GM21390 (cell line): ENCODE data around the gene VAPA.

Experiments used
- ATAC-seq: cut with Tn5 transposase; IDR thresholded peaks from one replicate; pipeline ENCODE4 v1.9.1; 2021; ENCODE audit not compliant: unreplicated experiment

The VAPA gene

DNA sequence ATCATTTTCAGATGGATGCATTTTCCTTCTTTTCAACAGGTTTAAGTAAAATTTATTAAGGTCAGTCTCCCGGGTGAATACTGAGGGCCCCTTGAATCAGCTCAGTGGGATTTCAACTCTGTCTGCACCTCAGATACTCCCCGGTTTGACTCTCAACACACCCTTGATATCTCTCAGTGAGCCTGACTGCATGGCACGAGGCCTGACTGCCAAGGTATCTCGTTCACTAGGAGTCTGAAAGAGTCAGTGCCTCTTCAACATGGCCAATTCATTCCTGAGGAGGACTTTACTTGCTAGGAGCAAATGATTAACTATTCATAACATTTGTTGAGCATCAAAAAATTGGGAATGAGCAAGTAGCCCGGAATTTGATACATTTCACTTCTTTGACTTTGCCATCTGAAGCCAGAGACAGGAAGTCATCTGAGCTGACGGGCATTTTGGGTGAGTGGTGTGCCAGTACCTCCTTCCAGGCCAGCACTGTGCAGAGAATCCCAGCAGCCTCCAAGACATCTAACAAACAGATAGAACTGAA is 81.0 kb downstream of the VAPA start:
- ATAC-seq, result no peak

DNA sequence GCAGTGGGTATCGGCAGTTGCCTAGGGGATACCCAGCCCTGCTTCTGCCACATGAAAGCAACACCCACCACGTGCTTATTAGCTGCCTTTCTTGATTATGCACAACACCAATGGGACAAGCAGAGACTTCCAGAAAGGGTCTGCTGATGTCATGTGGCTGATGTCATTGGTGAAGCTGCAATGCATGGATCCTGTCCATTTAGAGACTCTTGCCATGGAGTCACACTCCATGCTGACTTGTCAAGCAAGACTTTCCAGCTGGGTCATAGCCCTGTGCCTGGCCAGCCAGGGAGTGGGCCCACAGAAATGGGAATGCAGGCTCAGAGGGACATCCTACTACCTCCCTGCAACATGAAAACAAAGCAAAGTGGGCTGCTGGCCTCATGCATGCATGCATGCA is 81.8 kb downstream of the VAPA start:
- ATAC-seq, result no peak

DNA sequence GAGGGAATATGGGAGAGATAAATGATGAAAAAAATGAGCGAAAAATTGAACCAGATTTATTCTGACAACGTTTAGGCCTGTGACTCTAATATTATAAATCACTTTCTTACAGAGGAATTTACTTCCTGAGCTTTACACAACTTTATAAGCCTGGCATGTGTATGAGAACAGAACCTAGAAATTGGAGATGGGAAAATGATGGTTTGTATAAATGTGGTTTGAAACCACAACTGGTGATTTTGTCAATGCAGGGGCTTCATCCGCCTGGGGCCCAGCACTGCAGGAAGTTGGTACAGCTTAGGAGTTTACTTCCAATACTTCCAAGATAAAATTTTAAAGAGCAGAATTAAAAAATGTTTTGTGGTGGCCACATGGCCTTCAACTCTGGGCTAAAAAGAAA is 82.3 kb downstream of the VAPA start:
- no peak for ATAC-seq

DNA sequence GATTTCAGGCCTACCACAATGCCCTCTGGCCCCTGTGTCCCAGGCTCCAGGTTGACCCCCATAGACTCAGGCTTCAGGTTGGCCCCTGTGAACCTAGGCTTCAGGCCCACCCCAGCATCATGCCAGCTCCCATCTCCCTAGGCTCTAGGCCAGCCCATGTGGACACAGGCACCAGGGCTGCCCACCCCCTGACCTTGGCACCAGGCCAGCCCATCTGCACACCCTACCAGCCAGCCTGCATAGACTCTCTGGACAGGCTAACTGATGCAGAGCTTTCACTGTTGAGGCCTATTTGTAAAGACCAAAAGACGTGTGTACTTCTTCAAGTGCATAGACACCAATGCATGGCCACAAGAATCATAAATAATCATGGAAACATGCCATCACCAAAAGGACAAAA is 83.9 kb downstream of the VAPA start:
- no peak for ATAC-seq

DNA sequence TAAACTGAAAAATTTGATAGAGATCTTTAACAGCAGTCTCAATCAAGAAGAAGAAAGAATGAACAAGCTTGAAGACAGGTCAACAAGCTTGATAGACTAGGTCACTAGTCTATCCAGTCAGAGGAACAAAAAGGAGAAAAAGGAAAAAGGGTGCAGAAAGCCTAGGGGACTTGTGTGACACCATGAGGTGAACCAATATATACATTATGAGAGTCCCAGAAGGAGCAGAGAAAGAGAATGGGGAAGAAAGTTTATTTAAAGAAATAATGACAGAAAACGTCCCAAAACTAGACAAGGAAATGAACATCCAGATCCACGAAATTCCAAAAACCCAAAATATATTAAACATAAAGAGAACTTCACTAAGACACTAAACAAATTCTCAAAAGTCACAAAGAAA is 84.5 kb downstream of the VAPA start:
- ATAC-seq, result no peak

DNA sequence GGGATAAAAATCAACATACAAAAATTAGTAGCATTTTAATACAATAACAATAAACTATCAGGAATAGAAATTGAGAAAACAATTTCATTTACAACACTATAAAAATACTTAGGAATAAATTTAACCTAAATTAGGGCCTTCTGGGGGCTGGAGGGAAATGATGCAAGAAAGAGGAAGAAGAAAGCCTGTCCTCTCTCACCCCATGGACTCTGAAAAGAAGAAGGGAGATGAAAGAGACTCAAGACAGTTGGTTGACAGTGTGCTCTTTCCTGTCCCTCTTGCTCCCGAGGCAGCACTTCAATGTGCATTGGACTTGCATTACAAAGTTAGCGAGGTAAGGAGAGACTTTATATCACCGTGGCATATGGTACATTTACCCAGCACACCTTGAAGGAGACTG is 88.5 kb downstream of the VAPA start:
- ATAC-seq, result no peak

DNA sequence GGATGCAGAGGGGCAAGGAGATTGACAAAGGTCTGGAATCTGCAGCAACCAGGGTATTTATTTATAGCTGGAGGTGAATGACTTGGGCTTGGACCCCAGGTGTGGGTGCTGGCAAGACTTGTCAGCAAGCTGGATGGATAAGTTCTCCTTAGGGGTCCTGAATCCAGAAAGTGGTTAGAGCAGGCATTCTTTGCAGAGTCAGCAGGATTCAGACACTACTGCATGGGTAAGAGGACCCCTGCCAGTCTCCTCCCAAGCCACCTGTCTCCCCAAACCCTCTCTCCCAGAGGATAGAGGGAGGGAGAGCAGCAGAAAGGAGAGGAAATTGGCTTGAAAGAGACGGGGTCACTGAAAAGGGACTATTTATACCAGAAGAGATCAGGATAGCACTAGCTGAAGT is 89.5 kb downstream of the VAPA start:
- no peak for ATAC-seq

DNA sequence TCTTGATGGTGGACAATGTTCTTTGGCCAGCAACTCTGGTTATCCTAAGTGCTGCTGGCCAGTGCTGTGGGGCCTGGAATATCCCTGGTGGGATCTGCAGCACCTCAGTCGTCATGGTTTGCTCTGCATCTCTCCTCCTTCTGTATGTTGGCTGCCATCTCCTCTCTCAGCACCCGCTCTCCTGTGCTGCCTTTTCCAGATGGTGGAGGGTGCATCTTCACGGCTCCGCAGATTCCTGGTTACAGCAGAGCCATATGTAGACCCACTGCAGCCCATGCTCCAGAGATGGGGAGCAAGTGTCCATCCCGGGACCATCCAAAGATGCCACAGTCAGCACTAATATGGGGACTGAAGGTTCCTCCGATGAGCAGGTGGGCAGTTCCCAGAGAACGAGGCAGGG is 90.0 kb downstream of the VAPA start:
- no peak for ATAC-seq

DNA sequence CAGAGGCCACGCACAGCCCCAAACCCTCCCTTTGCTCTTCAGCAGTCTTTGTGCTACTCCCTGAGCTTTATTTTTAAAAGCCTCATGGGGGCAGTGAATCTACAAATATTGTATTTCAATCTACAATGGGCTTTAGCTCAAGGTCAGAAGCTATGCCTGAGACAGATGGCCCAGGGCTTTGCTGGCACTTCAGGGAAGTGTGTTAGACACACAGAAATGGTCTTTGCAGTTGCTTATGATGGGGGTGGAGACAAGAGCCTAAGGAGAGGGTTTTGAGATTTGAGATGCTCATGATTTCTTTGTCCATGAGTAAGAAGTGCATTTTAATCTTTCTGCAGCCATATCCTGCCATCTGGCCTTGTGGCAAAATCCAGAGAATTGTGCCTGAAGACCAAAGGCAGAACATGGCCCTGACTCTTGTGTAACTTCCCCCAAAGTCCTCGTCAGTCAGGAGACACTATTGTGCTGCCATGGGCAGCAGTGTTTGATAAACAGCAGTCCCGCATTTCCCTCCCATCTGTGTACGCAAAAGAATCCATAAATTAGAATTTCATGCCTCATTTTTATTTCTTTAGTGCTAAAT is 92.6 kb downstream of the VAPA start:
- no peak for ATAC-seq

DNA sequence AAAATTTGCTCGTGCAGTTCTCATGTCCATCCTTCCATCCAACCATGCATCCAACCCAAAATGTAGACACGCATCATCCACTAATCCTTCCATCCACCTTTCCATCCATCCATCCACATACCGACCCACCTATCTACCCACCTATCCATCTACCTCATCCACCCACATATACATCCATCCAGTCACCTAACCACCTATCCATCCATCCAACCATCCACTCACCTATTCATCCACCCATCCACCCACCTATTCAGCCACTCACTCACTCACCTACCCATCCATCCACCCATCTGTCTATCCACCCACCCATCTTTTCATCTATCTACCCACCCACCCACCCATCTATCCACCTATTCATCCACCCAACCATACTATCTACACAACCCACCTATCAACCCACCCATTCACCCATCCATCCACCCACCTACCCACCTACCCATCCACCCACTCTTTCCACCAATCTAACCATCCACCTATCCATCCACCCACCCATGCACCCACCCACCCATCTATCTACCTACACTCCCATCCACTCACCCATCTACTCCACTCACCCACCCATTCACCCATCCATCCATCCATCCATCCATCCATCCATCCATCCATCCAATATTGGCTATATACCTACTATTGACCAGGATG is 94.3 kb downstream of the VAPA start:
- ATAC-seq, result no peak
